NCI-H2196 (cell line): ENCODE data around the gene UST.
"Not testable (repeated sequence)": the region's sequence is repeated elsewhere in the genome, so short reads cannot be mapped to it uniquely, and the experiment has no call there.

ENCODE experiments used
- DNase-seq: peaks from one replicate; lab custom pipeline; 2025; ENCODE audit not compliant: unreplicated experiment; lab: John Stamatoyannopoulos, UW

Gene UST

GRCh38 chr6:148735989-148736388, 10.8 kb upstream of the UST start:
- DNase-seq = no peak

GRCh38 chr6:148736774-148737412, 9.9 kb upstream of the UST start:
- DNase-seq = no peak

GRCh38 chr6:148737806-148738205, 9.0 kb upstream of the UST start:
- DNase-seq = no peak

GRCh38 chr6:148738946-148739821, 7.6 kb upstream of the UST start:
- no peak for DNase-seq

- no peak for DNase-seq
Measured at GRCh38 chr6:148739822-148740128, 7.1 kb upstream of the UST start.

GRCh38 chr6:148743476-148743875, 3.4 kb upstream of the UST start:
- no peak for DNase-seq

GRCh38 chr6:148745926-148746325, 904 bp upstream of the UST start:
- DNase-seq = no peak

- no peak for DNase-seq
Measured at GRCh38 chr6:148747145-148747470, 278 bp downstream of the UST start.

- no peak for DNase-seq
Measured at GRCh38 chr6:148747471-148748165, 788 bp downstream of the UST start.

- no peak for DNase-seq
Measured at GRCh38 chr6:148749674-148750073, 2.8 kb downstream of the UST start.

GRCh38 chr6:148750838-148751792, 4.3 kb downstream of the UST start:
- no peak for DNase-seq

GRCh38 chr6:148751793-148752170, 5.0 kb downstream of the UST start:
- DNase-seq = no peak

GRCh38 chr6:148755379-148755778, 8.5 kb downstream of the UST start:
- not testable (repeated sequence) for DNase-seq

GRCh38 chr6:148757944-148758480, 11.2 kb downstream of the UST start:
- DNase-seq = no peak

GRCh38 chr6:148758492-148758891, 11.7 kb downstream of the UST start:
- no peak for DNase-seq

- DNase-seq = no peak
Measured at GRCh38 chr6:148760258-148760534, 13.4 kb downstream of the UST start.

- no peak for DNase-seq
Measured at GRCh38 chr6:148760568-148761526, 14.0 kb downstream of the UST start.

GRCh38 chr6:148761527-148762011, 14.7 kb downstream of the UST start:
- no peak for DNase-seq

- DNase-seq = no peak
Measured at GRCh38 chr6:148762231-148762630, 15.4 kb downstream of the UST start.
